Natural killer cell (primary cell): ENCODE data around the gene ANXA2. TPM values are rescaled to one million over a fixed set of nuclear protein-coding genes. Genes with fewer than 3 reads are reported as not detected.

ENCODE experiments used
- ATAC-seq, 3 donors: fragments of 150-1000 bp in 2 of 3; fragments of 200-7000 bp in 1 of 3; cut with Tn5 transposase; 1 replicate in 1 of 3; 2 replicates in 2 of 3; pipeline ENCODE4 v1.10.0; 2021; ENCODE audit warnings: mild to moderate bottlenecking in 2 of 3, moderate library complexity in 2 of 3
- DNase-seq, 2 donors: peaks; one replicate each; pipeline versions ENCODE4 v3.0.0 to v3.0.0-alpha.2; 2013 to 2021; ENCODE audit warnings: mixed read lengths in 1 of 2
- H3K27ac ChIP-seq: one replicate; pipeline ENCODE4 v1.5.1; 2013; ENCODE audit warnings: mild to moderate bottlenecking, low read length
- H3K27me3 ChIP-seq: one replicate; pipeline ENCODE4 v1.6.1; 2013; ENCODE audit warnings: low read length; ENCODE audit not compliant: control insufficient read depth, insufficient read depth
- H3K36me3 ChIP-seq: one replicate; pipeline ENCODE4 v1.6.1; 2013; ENCODE audit warnings: low read length; ENCODE audit not compliant: control insufficient read depth, insufficient read depth
- H3K4me1 ChIP-seq: one replicate; pipeline ENCODE4 v1.6.1; 2013; ENCODE audit warnings: low read length; ENCODE audit not compliant: control insufficient read depth, insufficient read depth
- H3K4me3 ChIP-seq: one replicate; pipeline ENCODE4 v1.5.1; 2013; ENCODE audit warnings: low read length
- H3K9me3 ChIP-seq: one replicate; pipeline ENCODE4 v1.6.1; 2013; ENCODE audit warnings: low read length; ENCODE audit not compliant: control insufficient read depth, insufficient read depth
- H3K27ac Mint-ChIP-seq, 2 donors: one replicate each; pipeline ENCODE4 v1.8.0; 2022; ENCODE audit warnings: mild to moderate bottlenecking in 2 of 2, mixed read lengths in 2 of 2, moderate library complexity in 1 of 2
- H3K27me3 Mint-ChIP-seq, 2 donors: one replicate each; pipeline ENCODE4 v1.8.0; 2022; ENCODE audit warnings: low read depth in 2 of 2, mixed read lengths in 2 of 2
- H3K36me3 Mint-ChIP-seq: one replicate; pipeline ENCODE4 v1.8.0; 2022; ENCODE audit warnings: mixed read lengths
- H3K4me1 Mint-ChIP-seq, 2 donors: one replicate each; pipeline ENCODE4 v1.8.0; 2022; ENCODE audit warnings: mixed read lengths in 2 of 2
- H3K4me3 Mint-ChIP-seq: one replicate; pipeline ENCODE4 v1.8.0; 2022; ENCODE audit warnings: mild to moderate bottlenecking, moderate library complexity, mixed read lengths
- H3K9me3 Mint-ChIP-seq, 2 donors: one replicate each; pipeline ENCODE4 v1.8.0; 2022; ENCODE audit warnings: mixed read lengths in 2 of 2
- CTCF ChIP-seq: fragments of 200-600 bp; IDR thresholded peaks from one replicate; pipeline ENCODE4 v1.8.0; 2022; ENCODE audit warnings: antibody characterized with exemption
- WGBS: methylation state at CpG from one replicate; pipeline ENCODE4 v1.1.7; 2013; ENCODE audit warnings: missing lambda C conversion rate; ENCODE audit not compliant: insufficient coverage; 5-methylcytosine and 5-hydroxymethylcytosine counted together
- intact Hi-C: fragments of 100-400 bp; cut with micrococcal nuclease; formaldehyde crosslinking; loops from one replicate; pipeline ENCODE4 v1.14.2; 2022
- total RNA-seq, 4 donors: library from RNA; stranded (reverse); fragments of 120-200 nt in 1 of 4; gene quantifications; one replicate each; pipeline versions ENCODE4 v1.2.3 to v1.2.4, GENCODE V29; 2013 to 2022

The ANXA2 gene
- total RNA-seq, 3 donors from 2014 or later (not counting 1 experiment from before 2014, with no cell fraction given) = 132 to 230 (median 155) TPM

- TF ChIP-seq CTCF = no peak
- H3K36me3 Mint-ChIP-seq = no peaks in the 10 kb centered on the region
- H3K4me1 Mint-ChIP-seq = peaks cover 15 to 19% of the 10 kb centered on the region in 2 donors
- no peaks in the 10 kb centered on the region for H3K9me3 Mint-ChIP-seq
- DNase-seq (no peak), ATAC-seq (no peak)
- H3K4me3 Mint-ChIP-seq = no peak overlapping the region
- intact Hi-C loops = no loop called here
- Histone ChIP-seq H3K27ac (no peak overlapping the region), H3K36me3 (peaks cover 3% of the 10 kb centered on the region), H3K4me1 (no peaks in the 10 kb centered on the region), H3K9me3 (no peaks in the 10 kb centered on the region), H3K4me3 (no peak overlapping the region), H3K27me3 (no peaks in the 10 kb centered on the region)
- whole genome bisulfite sequencing = 91% methylated on average over 5 of the region's 5 CpGs
- no peak overlapping the region for H3K27ac Mint-ChIP-seq
- H3K27me3 Mint-ChIP-seq = no peaks in the 10 kb centered on the region
Measured at GRCh38 chr15:60369696-60370095, 28.1 kb downstream of the ANXA2 start.

- DNase-seq = no peak
- Histone ChIP-seq H3K36me3 (peaks cover 33% of the 10 kb centered on the region), H3K9me3 (no peaks in the 10 kb centered on the region), H3K27ac (no peak overlapping the region), H3K27me3 (no peaks in the 10 kb centered on the region), H3K4me3 (no peak overlapping the region), H3K4me1 (no peaks in the 10 kb centered on the region)
- WGBS = 100% methylated on average over 2 of the region's 2 CpGs
- H3K36me3 Mint-ChIP-seq = no peaks in the 10 kb centered on the region
- ATAC-seq = no peak
- no peaks in the 10 kb centered on the region for H3K9me3 Mint-ChIP-seq
- no peak for TF ChIP-seq CTCF
- intact Hi-C loops = no loop called here
- H3K4me3 Mint-ChIP-seq = no peak overlapping the region
- H3K4me1 Mint-ChIP-seq = peaks cover 10 to 16% of the 10 kb centered on the region in 2 donors
- no peaks in the 10 kb centered on the region for H3K27me3 Mint-ChIP-seq
- H3K27ac Mint-ChIP-seq = peak overlapping the region in 1 of 2 donors; percentile 29
Measured at GRCh38 chr15:60364612-60364924, 33.2 kb downstream of the ANXA2 start.

DNA sequence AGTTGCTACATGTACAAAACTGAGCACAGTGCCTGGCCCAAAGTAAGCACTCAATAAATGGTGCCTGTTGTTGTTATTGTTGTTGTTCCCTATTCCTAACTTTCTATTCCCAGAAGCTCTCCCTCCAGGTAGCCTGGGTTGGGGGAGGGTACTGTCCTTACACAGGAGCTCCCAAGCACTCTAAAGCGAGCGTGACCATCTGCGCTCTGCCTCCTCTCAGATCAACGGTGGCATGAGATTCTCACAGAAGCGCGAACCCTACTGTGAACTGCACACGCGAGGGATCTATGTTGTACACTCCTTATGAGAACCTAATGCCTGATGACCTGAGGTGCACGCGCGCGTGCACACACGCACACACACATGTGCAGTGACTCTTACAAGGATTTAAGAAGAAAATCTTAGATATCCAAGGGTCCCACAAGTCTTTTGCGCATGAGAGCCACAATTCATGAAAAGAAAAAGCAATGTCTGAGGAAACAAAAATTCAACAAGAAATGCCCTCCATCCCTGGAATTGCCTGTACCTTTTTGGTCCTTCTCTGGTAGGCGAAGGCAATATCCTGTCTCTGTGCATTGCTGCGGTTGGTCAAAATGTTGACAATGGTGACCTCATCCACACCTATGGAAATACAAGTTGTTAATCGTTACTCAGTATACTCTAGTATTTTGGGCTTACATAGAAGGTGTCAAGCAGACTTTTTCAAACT lies 33.7 kb downstream of the ANXA2 start:
- H3K27ac ChIP-seq = no peak overlapping the region
- no peak for DNase-seq
- no peaks in the 10 kb centered on the region for H3K36me3 Mint-ChIP-seq
- intact Hi-C loops = no loop called here
- H3K27me3 Mint-ChIP-seq = no peaks in the 10 kb centered on the region
- peaks cover 34% of the 10 kb centered on the region for H3K36me3 ChIP-seq
- H3K27ac Mint-ChIP-seq = peak overlapping the region; percentile 42 to 46
- no peak overlapping the region for H3K4me3 Mint-ChIP-seq
- H3K9me3 Mint-ChIP-seq = no peaks in the 10 kb centered on the region
- 91% methylated on average over 17 of the region's 17 CpGs for WGBS
- no peak overlapping the region for H3K4me3 ChIP-seq
- ATAC-seq = no peak
- H3K4me1 ChIP-seq = no peaks in the 10 kb centered on the region
- H3K27me3 ChIP-seq = no peaks in the 10 kb centered on the region
- TF ChIP-seq CTCF = no peak
- H3K4me1 Mint-ChIP-seq = peaks cover 11 to 15% of the 10 kb centered on the region in 2 donors
- H3K9me3 ChIP-seq = no peaks in the 10 kb centered on the region

DNA sequence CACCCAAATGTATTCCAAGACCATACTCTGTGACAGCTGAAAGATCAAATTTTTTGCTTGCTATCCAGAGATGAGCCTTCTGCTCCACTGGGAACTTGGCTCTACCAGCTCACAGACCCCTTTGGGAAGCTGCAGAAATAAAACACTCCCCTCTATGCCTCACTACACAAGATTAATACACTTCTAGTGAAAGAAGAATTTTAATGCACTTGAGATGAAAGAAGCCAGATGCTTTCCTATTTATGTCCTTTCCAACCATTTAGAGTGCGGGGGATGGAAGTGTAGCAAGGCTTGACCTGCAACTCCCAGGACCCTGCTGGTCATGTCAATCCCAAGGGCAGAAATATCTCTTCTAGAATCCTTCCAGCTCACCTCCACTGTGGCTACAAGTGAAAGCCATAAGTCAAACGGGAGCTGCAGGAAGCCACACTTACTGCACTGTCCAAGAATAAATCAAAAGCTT lies 34.7 kb downstream of the ANXA2 start:
- Histone ChIP-seq H3K4me3 (no peak overlapping the region), H3K27ac (no peak overlapping the region), H3K9me3 (no peaks in the 10 kb centered on the region), H3K27me3 (no peaks in the 10 kb centered on the region), H3K4me1 (no peaks in the 10 kb centered on the region), H3K36me3 (peaks cover 41% of the 10 kb centered on the region)
- no peak overlapping the region for H3K4me3 Mint-ChIP-seq
- no peaks in the 10 kb centered on the region for H3K9me3 Mint-ChIP-seq
- H3K27ac Mint-ChIP-seq = peak overlapping the region; percentile 42 to 46
- 50% methylated on average over 2 of the region's 2 CpGs for WGBS
- H3K36me3 Mint-ChIP-seq = no peaks in the 10 kb centered on the region
- H3K4me1 Mint-ChIP-seq = peaks cover 11 to 15% of the 10 kb centered on the region in 2 donors
- no peak for DNase-seq
- intact Hi-C loops = no loop called here
- no peak for TF ChIP-seq CTCF
- no peaks in the 10 kb centered on the region for H3K27me3 Mint-ChIP-seq
- ATAC-seq = no peak
